Stimulated activated naive CD8-positive, alpha-beta T cell treated with anti-CD3 and anti-CD28 coated beads, Interleukin-15, Interleukin-2, amounts not matched to agents 100 ng/mL and 50 ng/mL, for 24 hours (primary cell): ENCODE measurements around the gene DMGDH.
A peak's percentile ranks its signal among the peaks of the same experiment; 100 is the strongest.
"Not testable (repeated sequence)": the region's sequence is repeated elsewhere in the genome, so short reads cannot be mapped to it uniquely, and the experiment has no call there.

Experiments
- H3K27ac Mint-ChIP-seq: one replicate; pipeline ENCODE4 v1.8.0; 2021; ENCODE audit warnings: mild to moderate bottlenecking, mixed read lengths
- H3K27me3 Mint-ChIP-seq: one replicate; pipeline ENCODE4 v1.8.0; 2021; ENCODE audit warnings: mixed read lengths
- H3K36me3 Mint-ChIP-seq: one replicate; pipeline ENCODE4 v1.8.0; 2021; ENCODE audit warnings: low read depth, mixed read lengths
- H3K4me1 Mint-ChIP-seq: one replicate; pipeline ENCODE4 v1.8.0; 2021; ENCODE audit warnings: low read depth, mixed read lengths
- H3K4me3 Mint-ChIP-seq: one replicate; pipeline ENCODE4 v1.8.0; 2021; ENCODE audit warnings: mild to moderate bottlenecking, mixed read lengths
- H3K9me3 Mint-ChIP-seq: one replicate; pipeline ENCODE4 v1.8.0; 2021; ENCODE audit warnings: mixed read lengths

The DMGDH gene

GRCh38 chr5:78983194-78983593 lies 86.3 kb downstream of the DMGDH start:
- not testable (repeated sequence) for H3K27me3 Mint-ChIP-seq, H3K36me3 Mint-ChIP-seq, H3K9me3 Mint-ChIP-seq, H3K27ac Mint-ChIP-seq
- H3K4me1 Mint-ChIP-seq, result peaks cover 63% of the 10 kb centered on the region
- H3K4me3 Mint-ChIP-seq, result peak overlapping the region; percentile 93

GRCh38 chr5:78979909-78980308 lies 89.6 kb downstream of the DMGDH start:
- Mint-ChIP-seq H3K27me3 (no peaks in the 10 kb centered on the region), H3K36me3 (peaks cover 4% of the 10 kb centered on the region), H3K4me3 (no peak overlapping the region), H3K4me1 (peaks cover 52% of the 10 kb centered on the region), H3K27ac (no peak overlapping the region), H3K9me3 (no peaks in the 10 kb centered on the region)

GRCh38 chr5:78979117-78979742 lies 90.2 kb downstream of the DMGDH start:
- peaks cover 4% of the 10 kb centered on the region for H3K36me3 Mint-ChIP-seq
- H3K27me3 Mint-ChIP-seq, result no peaks in the 10 kb centered on the region
- H3K9me3 Mint-ChIP-seq, result no peaks in the 10 kb centered on the region
- peak overlapping the region; percentile 49 for H3K27ac Mint-ChIP-seq
- peaks cover 52% of the 10 kb centered on the region for H3K4me1 Mint-ChIP-seq
- peak overlapping the region; percentile 8 for H3K4me3 Mint-ChIP-seq

GRCh38 chr5:78975035-78975434 lies 94.4 kb downstream of the DMGDH start:
- Mint-ChIP-seq H3K27ac (no peak overlapping the region), H3K4me1 (peaks cover 23% of the 10 kb centered on the region), H3K36me3 (peaks cover 4% of the 10 kb centered on the region), H3K9me3 (no peaks in the 10 kb centered on the region), H3K4me3 (no peak overlapping the region), H3K27me3 (no peaks in the 10 kb centered on the region)

- H3K4me1 Mint-ChIP-seq, result peaks cover 18% of the 10 kb centered on the region
- no peaks in the 10 kb centered on the region for H3K9me3 Mint-ChIP-seq
- H3K4me3 Mint-ChIP-seq, result no peak overlapping the region
- peaks cover 4% of the 10 kb centered on the region for H3K36me3 Mint-ChIP-seq
- H3K27ac Mint-ChIP-seq, result no peak overlapping the region
- H3K27me3 Mint-ChIP-seq, result no peaks in the 10 kb centered on the region
Measured at GRCh38 chr5:78974601-78975000, 94.9 kb downstream of the DMGDH start.

- Mint-ChIP-seq H3K27me3 (no peaks in the 10 kb centered on the region), H3K36me3 (peaks cover 5% of the 10 kb centered on the region), H3K27ac (no peak overlapping the region), H3K9me3 (no peaks in the 10 kb centered on the region), H3K4me1 (peaks cover 12% of the 10 kb centered on the region), H3K4me3 (no peak overlapping the region)
Measured at GRCh38 chr5:78974011-78974410, 95.5 kb downstream of the DMGDH start.

- Mint-ChIP-seq H3K27ac (no peak overlapping the region), H3K4me3 (no peak overlapping the region), H3K9me3 (no peaks in the 10 kb centered on the region), H3K36me3 (peaks cover 10% of the 10 kb centered on the region), H3K27me3 (no peaks in the 10 kb centered on the region), H3K4me1 (peaks cover 5% of the 10 kb centered on the region)
Measured at GRCh38 chr5:78972654-78973428, 96.6 kb downstream of the DMGDH start.

GRCh38 chr5:78971998-78972397 lies 97.5 kb downstream of the DMGDH start:
- H3K4me1 Mint-ChIP-seq, result no peaks in the 10 kb centered on the region
- no peak overlapping the region for H3K4me3 Mint-ChIP-seq
- no peak overlapping the region for H3K27ac Mint-ChIP-seq
- no peaks in the 10 kb centered on the region for H3K27me3 Mint-ChIP-seq
- H3K36me3 Mint-ChIP-seq, result peaks cover 11% of the 10 kb centered on the region
- no peaks in the 10 kb centered on the region for H3K9me3 Mint-ChIP-seq

GRCh38 chr5:78968781-78969180 lies 100.7 kb downstream of the DMGDH start:
- Mint-ChIP-seq H3K27ac (no peak overlapping the region), H3K36me3 (peaks cover 28% of the 10 kb centered on the region), H3K27me3 (no peaks in the 10 kb centered on the region), H3K4me1 (no peaks in the 10 kb centered on the region), H3K9me3 (no peaks in the 10 kb centered on the region), H3K4me3 (no peak overlapping the region)

- H3K4me3 Mint-ChIP-seq, result no peak overlapping the region
Measured at GRCh38 chr5:78964889-78965288, 104.6 kb downstream of the DMGDH start.

GRCh38 chr5:78961743-78962142 lies 107.7 kb downstream of the DMGDH start:
- no peaks in the 10 kb centered on the region for H3K27me3 Mint-ChIP-seq
- no peaks in the 10 kb centered on the region for H3K4me1 Mint-ChIP-seq
- H3K27ac Mint-ChIP-seq, result no peak overlapping the region
- H3K9me3 Mint-ChIP-seq, result no peaks in the 10 kb centered on the region
- H3K36me3 Mint-ChIP-seq, result peaks cover 38% of the 10 kb centered on the region
- H3K4me3 Mint-ChIP-seq, result no peak overlapping the region

More at GRCh38 chr5:78964889-78965288, 104.6 kb downstream of the DMGDH start:
- Mint-ChIP-seq H3K9me3 (no peaks in the 10 kb centered on the region), H3K27me3 (no peaks in the 10 kb centered on the region), H3K4me1 (no peaks in the 10 kb centered on the region), H3K27ac (no peak overlapping the region), H3K36me3 (peaks cover 45% of the 10 kb centered on the region)

- H3K4me3 Mint-ChIP-seq, result no peak overlapping the region
- peaks cover 49% of the 10 kb centered on the region for H3K36me3 Mint-ChIP-seq
- H3K4me1 Mint-ChIP-seq, result no peaks in the 10 kb centered on the region
- H3K9me3 Mint-ChIP-seq, result no peaks in the 10 kb centered on the region
- no peaks in the 10 kb centered on the region for H3K27me3 Mint-ChIP-seq
- H3K27ac Mint-ChIP-seq, result no peak overlapping the region
Measured at GRCh38 chr5:78959767-78960166, 109.7 kb downstream of the DMGDH start.

GRCh38 chr5:78958672-78959445 lies 110.6 kb downstream of the DMGDH start:
- H3K27ac Mint-ChIP-seq, result no peak overlapping the region
- peaks cover under 1% of the 10 kb centered on the region for H3K4me1 Mint-ChIP-seq
- no peak overlapping the region for H3K4me3 Mint-ChIP-seq
- peaks cover 44% of the 10 kb centered on the region for H3K36me3 Mint-ChIP-seq
- H3K27me3 Mint-ChIP-seq, result no peaks in the 10 kb centered on the region
- H3K9me3 Mint-ChIP-seq, result no peaks in the 10 kb centered on the region

GRCh38 chr5:78956901-78957300 lies 112.6 kb downstream of the DMGDH start:
- Mint-ChIP-seq H3K36me3 (peaks cover 41% of the 10 kb centered on the region), H3K27ac (no peak overlapping the region), H3K4me3 (no peak overlapping the region), H3K4me1 (peaks cover 10% of the 10 kb centered on the region), H3K9me3 (no peaks in the 10 kb centered on the region), H3K27me3 (no peaks in the 10 kb centered on the region)
